Omental fat pad (tissue), 4 donors: ENCODE data around the gene ATIC. TPM values are rescaled to one million over a fixed set of nuclear protein-coding genes. Genes with fewer than 3 reads are reported as not detected.

ENCODE experiments used
- ATAC-seq: fragments of 150-250 bp; one replicate; pipeline ENCODE4 v1.9.1; 2016; ENCODE audit warnings: mild to moderate bottlenecking, moderate library complexity; ENCODE audit not compliant: low FRiP score
- DNase-seq: peaks from one replicate; pipeline ENCODE4 v3.0.0-alpha.2; 2019; ENCODE audit warnings: low spot score
- total RNA-seq, 4 donors: library from RNA; depleted of rRNA; stranded (reverse); fragments of >200 nt; gene quantifications; one replicate each; pipeline ENCODE4 v1.1.0, GENCODE V29; 2016
- TF ChIP-seq, protein P1 (sequence below), 3 donors: fragments of 450-650 bp; IDR thresholded peaks; one replicate each; pipeline ENCODE4 v1.5.1; 2016 to 2017; ENCODE audit warnings: antibody characterized with exemption in 3 of 3, mild to moderate bottlenecking in 3 of 3, moderate library complexity in 2 of 3

The ATIC gene
- total RNA-seq, 4 donors from 2014 or later, result 28.2 to 62.1 (median 35.9) TPM

DNA sequence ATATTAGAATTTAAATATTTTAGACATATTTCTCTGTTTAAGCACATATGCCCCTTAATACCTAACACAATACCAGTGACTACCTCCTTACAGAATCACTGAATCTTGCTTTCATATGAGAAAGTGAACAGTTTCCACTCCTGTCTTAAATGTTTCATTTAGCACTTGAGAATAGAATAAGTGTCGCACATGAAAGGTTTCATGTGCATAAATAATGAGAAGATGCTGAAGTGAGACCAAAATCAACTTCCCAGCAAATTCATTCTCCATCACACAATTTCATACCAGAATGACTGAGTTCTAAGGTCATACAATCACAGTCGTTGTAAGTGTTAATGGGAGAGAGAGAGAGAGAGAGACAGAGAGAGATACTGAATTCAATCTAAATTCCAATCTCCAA lies 51.2 kb downstream of the ATIC start:
- DNase-seq, result no peak
- no peak for ATAC-seq
- TF ChIP-seq, protein P1, sequence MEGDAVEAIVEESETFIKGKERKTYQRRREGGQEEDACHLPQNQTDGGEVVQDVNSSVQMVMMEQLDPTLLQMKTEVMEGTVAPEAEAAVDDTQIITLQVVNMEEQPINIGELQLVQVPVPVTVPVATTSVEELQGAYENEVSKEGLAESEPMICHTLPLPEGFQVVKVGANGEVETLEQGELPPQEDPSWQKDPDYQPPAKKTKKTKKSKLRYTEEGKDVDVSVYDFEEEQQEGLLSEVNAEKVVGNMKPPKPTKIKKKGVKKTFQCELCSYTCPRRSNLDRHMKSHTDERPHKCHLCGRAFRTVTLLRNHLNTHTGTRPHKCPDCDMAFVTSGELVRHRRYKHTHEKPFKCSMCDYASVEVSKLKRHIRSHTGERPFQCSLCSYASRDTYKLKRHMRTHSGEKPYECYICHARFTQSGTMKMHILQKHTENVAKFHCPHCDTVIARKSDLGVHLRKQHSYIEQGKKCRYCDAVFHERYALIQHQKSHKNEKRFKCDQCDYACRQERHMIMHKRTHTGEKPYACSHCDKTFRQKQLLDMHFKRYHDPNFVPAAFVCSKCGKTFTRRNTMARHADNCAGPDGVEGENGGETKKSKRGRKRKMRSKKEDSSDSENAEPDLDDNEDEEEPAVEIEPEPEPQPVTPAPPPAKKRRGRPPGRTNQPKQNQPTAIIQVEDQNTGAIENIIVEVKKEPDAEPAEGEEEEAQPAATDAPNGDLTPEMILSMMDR (IDR thresholded peaks at IDR 0.05), result no peak

DNA sequence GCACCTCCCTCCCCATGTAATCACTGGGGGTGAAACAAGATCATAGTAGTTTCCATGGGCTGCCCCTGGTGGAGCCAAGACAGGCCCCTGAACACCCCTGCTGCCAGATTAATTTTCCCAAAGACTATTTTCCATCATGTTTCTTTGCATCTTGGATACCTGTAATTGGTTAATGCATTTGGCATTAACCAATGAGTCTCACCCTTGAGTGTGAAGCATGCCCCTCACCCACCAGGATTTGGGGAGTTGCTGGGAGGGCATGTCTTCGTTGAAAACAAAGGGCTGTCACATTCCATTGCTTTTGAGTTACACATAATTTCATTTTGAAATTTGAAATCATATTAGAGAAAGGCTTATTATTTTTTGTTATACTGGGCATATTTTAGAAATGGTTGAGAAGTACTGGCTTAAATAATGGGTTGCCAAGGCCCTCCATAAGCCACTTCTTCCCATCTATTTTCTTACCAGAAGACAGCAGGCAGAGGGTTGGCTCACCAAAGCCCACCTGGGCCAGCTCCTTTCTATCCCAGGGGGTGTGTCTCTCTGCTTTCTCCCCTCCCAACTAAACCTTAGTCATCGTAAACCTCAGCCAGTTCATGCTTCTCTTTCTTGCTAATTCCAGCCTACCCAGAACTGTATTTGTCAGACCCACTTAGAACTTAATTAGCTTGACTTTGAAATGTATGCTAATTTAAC lies 51.8 kb downstream of the ATIC start:
- ATAC-seq (no peak), DNase-seq (no peak)

DNA sequence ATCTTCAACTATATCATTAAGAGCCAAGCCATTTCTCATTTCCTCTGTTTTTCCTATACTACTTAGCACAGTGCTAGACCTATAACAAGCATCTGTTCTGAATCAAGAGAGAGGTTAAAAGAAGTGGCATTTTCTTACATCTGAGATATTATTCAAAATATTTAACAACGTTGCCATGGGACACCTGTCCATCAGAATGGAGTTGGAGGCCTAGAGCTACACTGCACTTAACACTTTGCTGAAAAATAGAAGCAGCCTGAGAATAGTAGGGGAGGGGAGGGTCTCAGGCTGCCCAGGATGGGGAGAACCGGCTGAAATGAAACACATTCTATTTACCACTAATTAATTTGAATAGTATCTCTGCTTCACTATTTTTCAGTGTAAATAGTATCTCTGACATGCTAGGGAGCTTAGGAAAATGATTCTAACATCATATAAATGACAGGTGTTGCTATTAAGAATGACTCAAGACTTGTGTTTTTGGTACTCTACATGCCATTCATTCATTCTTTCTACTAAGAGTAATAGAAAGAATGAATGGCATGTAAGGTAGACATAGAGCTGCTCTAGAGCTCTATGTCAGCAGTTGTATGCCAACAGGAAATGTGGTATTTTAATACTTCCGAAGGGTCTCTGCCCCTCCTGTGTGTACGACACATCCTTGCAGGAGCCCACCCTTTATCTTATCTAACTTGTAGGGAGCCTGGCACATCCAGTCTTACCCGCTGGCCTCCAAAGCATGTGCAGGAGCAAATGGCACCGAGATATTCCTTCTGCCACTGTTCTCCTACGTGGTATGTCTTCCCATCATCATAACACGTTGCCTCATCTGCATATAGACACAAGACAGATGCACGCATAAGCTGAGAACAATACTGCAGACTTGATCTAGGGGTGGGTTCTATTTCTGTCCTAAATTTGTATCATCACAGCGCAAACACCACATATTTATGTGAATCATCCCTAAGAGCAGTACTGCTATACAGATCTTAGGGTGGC lies 52.6 kb downstream of the ATIC start:
- TF ChIP-seq, protein P1 (IDR thresholded peaks at IDR 0.05), result no peak
- ATAC-seq (no peak), DNase-seq (no peak)

More for the DNA sequence above, 51.8 kb downstream of the ATIC start:
- TF ChIP-seq, protein P1 (IDR thresholded peaks at IDR 0.05), result no peak

DNA sequence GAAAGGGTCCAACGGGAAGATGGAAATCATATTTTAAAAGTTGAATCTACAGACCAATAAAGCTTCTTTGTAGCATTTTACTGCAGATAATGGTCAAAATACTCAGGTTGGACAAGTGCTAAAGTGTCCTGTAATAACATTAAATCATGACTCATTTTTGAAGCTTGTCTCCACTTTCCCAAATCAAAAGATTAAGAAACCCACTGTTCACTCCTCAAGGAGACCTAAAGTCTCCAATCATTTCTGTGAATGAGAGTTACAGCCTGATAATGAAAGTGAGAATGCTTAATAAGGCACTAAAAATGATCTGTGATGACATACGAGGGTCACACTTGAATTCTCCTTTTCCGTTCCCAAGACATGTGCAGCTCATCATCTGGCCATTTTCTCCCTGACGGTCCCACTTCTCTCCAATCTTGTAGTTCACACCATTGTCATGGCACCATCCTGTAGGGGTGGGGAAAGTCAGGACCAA lies 53.4 kb downstream of the ATIC start:
- no peak for ATAC-seq
- TF ChIP-seq, protein P1 (IDR thresholded peaks at IDR 0.05), result no peak

DNA sequence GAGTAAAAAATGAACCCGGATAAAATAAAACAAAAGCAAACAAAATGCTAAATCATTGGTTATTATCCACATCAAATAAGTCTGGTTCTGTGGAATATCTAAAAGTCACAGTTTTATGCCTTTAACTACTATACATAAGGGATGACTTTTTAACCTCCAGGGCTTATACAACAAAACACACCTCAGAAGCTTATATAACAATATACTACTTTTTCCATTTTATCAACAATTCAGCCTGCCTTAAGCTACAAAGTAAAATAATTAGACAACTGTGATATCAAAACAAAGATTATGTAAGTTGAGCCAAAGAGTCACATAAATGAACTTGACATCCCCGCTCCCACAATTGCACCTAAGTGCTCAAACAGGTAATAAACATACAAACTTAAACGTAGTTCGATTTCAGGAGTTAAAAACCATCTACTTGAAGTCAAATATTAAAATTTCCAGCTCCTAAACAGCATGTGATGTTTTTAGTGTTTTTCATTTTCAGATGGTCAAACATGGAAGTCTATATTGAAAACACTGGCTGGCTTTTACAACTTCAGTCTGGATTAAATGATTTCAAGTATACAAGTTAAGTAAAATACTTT lies 54.7 kb downstream of the ATIC start:
- DNase-seq (no peak), ATAC-seq (no peak)
- TF ChIP-seq, protein P1 (IDR thresholded peaks at IDR 0.05), result no peak

More for the DNA sequence above, 53.4 kb downstream of the ATIC start:
- no peak for DNase-seq

DNA sequence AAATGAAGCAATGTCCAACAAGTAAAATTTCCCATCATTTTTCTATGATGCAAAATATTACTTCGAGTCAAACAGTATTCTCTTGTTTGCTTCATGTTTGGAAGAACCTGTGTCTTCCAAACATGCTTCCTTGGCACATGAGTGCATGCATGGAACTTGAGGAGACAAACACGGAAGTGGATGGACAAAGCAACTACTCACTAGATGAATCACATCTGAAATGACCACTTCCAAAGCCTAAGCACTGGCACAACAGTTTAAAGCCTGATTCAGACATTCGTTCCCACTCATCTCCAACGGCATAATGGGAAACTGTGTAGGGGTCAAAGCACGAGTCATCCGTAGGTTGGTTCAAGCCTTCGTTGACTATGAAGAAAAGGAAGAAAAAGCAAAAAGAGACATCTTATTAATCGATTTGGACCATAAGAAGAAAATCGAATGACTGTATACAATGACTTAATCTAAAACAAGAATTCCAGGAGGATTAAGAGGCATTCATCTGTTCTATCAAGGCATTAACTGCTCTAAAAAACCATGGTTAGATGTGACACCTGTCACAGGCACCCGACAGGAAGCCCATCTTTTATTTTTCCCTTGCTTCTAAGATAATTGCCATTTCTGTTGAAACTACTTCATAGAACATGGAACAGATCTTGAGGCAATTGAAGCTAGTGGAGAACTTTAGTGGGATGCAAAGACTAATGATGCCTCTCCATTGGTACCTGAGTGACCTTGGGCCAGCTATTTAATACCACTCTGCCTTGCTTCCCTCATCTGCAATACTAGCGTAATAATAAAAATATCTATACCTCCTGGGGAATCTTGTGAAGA lies 56.0 kb downstream of the ATIC start:
- no peak for ATAC-seq
- TF ChIP-seq, protein P1 (IDR thresholded peaks at IDR 0.05), result no peak

More for the DNA sequence above, 56.0 kb downstream of the ATIC start:
- DNase-seq, result no peak
